Measurements from ENCODE around the gene AIFM2.

GRCh38 chr10:70074165-70074564 is 58.5 kb downstream of the AIFM2 start:
- TF ChIP-seq POLR2A (IDR thresholded peaks at IDR 0.05) (no peak), CTCF (IDR thresholded peaks at IDR 0.05 in 8 of 11, conservative IDR thresholded peaks at IDR 0.05 in 3 of 11) (no peak), POLR2AphosphoS5 (IDR thresholded peaks at IDR 0.05) (no peak)
